SK-N-SH (cell line): Measurements from ENCODE around the gene PRIM1. TPM values are rescaled to one million over a fixed set of nuclear protein-coding genes. Genes with fewer than 3 reads are reported as not detected.

Experiments
- CTCF ChIA-PET: fragments of 300-600, 350-600 bp; formaldehyde crosslinking; extraction: SDS; loops from one replicate; lab custom pipeline; 2021; lab: Yijun Ruan, JAX
- POLR2A ChIA-PET: fragments of 350-600 bp; sonication (Branson Sonifier 250); formaldehyde crosslinking; extraction: SDS; loops from one replicate; lab custom pipeline; 2020; ENCODE audit warnings: antibody characterized with exemption, inconsistent platforms; lab: Yijun Ruan, JAX
- DNase-seq: peaks from one replicate; pipeline ENCODE4 v3.0.0; 2012
- H2AFZ ChIP-seq: fragments of 200-600 bp; sonication (generic); 2 replicates; pipeline ENCODE4 v1.8.1; 2016; ENCODE audit warnings: antibody characterized with exemption, mild to moderate bottlenecking, low read depth
- H3F3A ChIP-seq: fragments of 200-600 bp; sonication (generic); replicated peaks from 2 replicates; pipeline ENCODE3; 2016; ENCODE audit warnings: antibody characterized with exemption, mild to moderate bottlenecking; ENCODE audit not compliant: insufficient read depth
- H3K27ac ChIP-seq, 2 experiments: fragments of 200-500 bp in 1 of 2; fragments of 200-600 bp in 1 of 2; sonication (Bioruptor generic) in 1 of 2; sonication (generic), shearing (Covaris generic) in 1 of 2; 2 replicates each; pipeline versions ENCODE4 v1.5.1 to v1.6.1; 2014 to 2016; ENCODE audit warnings: low read depth in 2 of 2, inconsistent platforms in 1 of 2, low read length in 1 of 2, mild to moderate bottlenecking in 1 of 2, mixed read lengths in 1 of 2
- H3K27me3 ChIP-seq: fragments of 200-600 bp; sonication (generic), shearing (Covaris generic); 2 replicates; pipeline ENCODE4 v1.6.1; 2016; ENCODE audit warnings: mixed run types; ENCODE audit not compliant: insufficient read depth
- H3K36me3 ChIP-seq, 2 experiments: fragments of 200-500 bp in 1 of 2; fragments of 200-600 bp in 1 of 2; sonication (Bioruptor generic) in 1 of 2; sonication (generic) in 1 of 2; replicated peaks in 1 of 2; 2 replicates each; pipeline versions ENCODE3 to v1.5.1; 2014 to 2016; ENCODE audit warnings: low read length in 1 of 2, mild to moderate bottlenecking in 1 of 2; ENCODE audit not compliant: insufficient read depth in 2 of 2, control insufficient read depth in 1 of 2
- H3K4me1 ChIP-seq, 2 experiments: fragments of 200-500 bp in 1 of 2; fragments of 200-600 bp in 1 of 2; sonication (Bioruptor generic) in 1 of 2; sonication (generic), shearing (Covaris generic) in 1 of 2; 2 replicates each; pipeline versions ENCODE4 v1.5.1 to v1.6.1; 2014 to 2016; ENCODE audit warnings: low read depth in 1 of 2, low read length in 1 of 2, mixed run types in 1 of 2; ENCODE audit not compliant: insufficient read depth in 2 of 2, control insufficient read depth in 1 of 2
- H3K4me2 ChIP-seq: fragments of 200-600 bp; sonication (generic), shearing (Covaris generic); 2 replicates; pipeline ENCODE4 v1.6.1; 2017; ENCODE audit warnings: mixed run types
- H3K4me3 ChIP-seq, 2 experiments: fragments of 200-500 bp in 1 of 2; fragments of 200-600 bp in 1 of 2; sonication (Bioruptor generic) in 1 of 2; sonication (generic), shearing (Covaris generic) in 1 of 2; 2 replicates each; pipeline versions ENCODE4 v1.5.1 to v1.8.1; 2014 to 2016; ENCODE audit warnings: low read depth in 2 of 2, inconsistent platforms in 1 of 2, low read length in 1 of 2, mild to moderate bottlenecking in 1 of 2, mixed read lengths in 1 of 2, moderate library complexity in 1 of 2
- H3K79me2 ChIP-seq: fragments of 200-600 bp; sonication (generic); 2 replicates; pipeline ENCODE4 v1.8.1; 2017; ENCODE audit warnings: mild to moderate bottlenecking; ENCODE audit not compliant: insufficient read depth
- H3K9ac ChIP-seq: fragments of 200-600 bp; sonication (generic); 2 replicates; pipeline ENCODE4 v1.6.1; 2017; ENCODE audit warnings: mixed run types
- H3K9me2 ChIP-seq: fragments of 200-600 bp; sonication (generic); 2 replicates; pipeline ENCODE4 v1.6.1; 2017; ENCODE audit warnings: mixed run types
- H3K9me3 ChIP-seq: fragments of 200-600 bp; sonication (generic); 2 replicates; pipeline ENCODE4 v1.6.1; 2017; ENCODE audit warnings: mixed run types, mild to moderate bottlenecking, moderate library complexity
- H4K20me1 ChIP-seq: fragments of 200-600 bp; sonication (generic); 2 replicates; pipeline ENCODE4 v1.6.1; 2017; ENCODE audit warnings: mild to moderate bottlenecking, mixed run types; ENCODE audit not compliant: insufficient read depth
- EP300 ChIP-seq, 2 experiments: IDR thresholded peaks; 2 replicates each; pipeline versions ENCODE4 v1.4.0 to v1.6.1; 2012; ENCODE audit warnings: borderline replicate concordance in 1 of 2, low read depth in 1 of 2, low read length in 1 of 2
- EZH2phosphoT487 ChIP-seq: fragments of 200-600 bp; sonication (generic); IDR thresholded peaks from 2 replicates; pipeline ENCODE4 v1.6.1; 2017; ENCODE audit warnings: low read depth, mixed run types, mild to moderate bottlenecking, antibody characterized with exemption, moderate library complexity, borderline replicate concordance
- FOXJ3 ChIP-seq: sonication (generic); formaldehyde crosslinking; IDR thresholded peaks from 2 replicates; pipeline ENCODE4 v1.5.1; 2020; ENCODE audit warnings: mild to moderate bottlenecking, missing genetic modification reagents
- JUND ChIP-seq: IDR thresholded peaks from 2 replicates; pipeline ENCODE4 v1.4.0; 2012
- POLR2AphosphoS5 ChIP-seq: IDR thresholded peaks from 2 replicates; pipeline ENCODE4 v1.6.1; 2012; ENCODE audit warnings: low read depth, low read length
- RAD21 ChIP-seq: IDR thresholded peaks from 2 replicates; pipeline ENCODE4 v1.6.1; 2012; ENCODE audit warnings: mild to moderate bottlenecking, low read length
- RCOR1 ChIP-seq: fragments of 150-350 bp; IDR thresholded peaks from 2 replicates; pipeline ENCODE4 v1.6.1; 2017; ENCODE audit warnings: antibody characterized with exemption, low read length
- RFX5 ChIP-seq: IDR thresholded peaks from 2 replicates; pipeline ENCODE4 v1.6.1; 2012; ENCODE audit warnings: mild to moderate bottlenecking, improper control_type of control experiment, low read length
- RXRA ChIP-seq: IDR thresholded peaks from 2 replicates; pipeline ENCODE4 v1.4.0; 2012; ENCODE audit warnings: low read depth, mild to moderate bottlenecking, borderline replicate concordance
- SIN3A ChIP-seq: IDR thresholded peaks from 2 replicates; pipeline ENCODE4 v1.6.1; 2012; ENCODE audit warnings: low read depth, mild to moderate bottlenecking, low read length, moderate library complexity, borderline replicate concordance
- TAF1 ChIP-seq: IDR thresholded peaks from 2 replicates; pipeline ENCODE4 v1.6.1; 2012; ENCODE audit warnings: low read depth, mild to moderate bottlenecking, low read length, moderate library complexity, borderline replicate concordance
- TEAD4 ChIP-seq: IDR thresholded peaks from 2 replicates; pipeline ENCODE4 v1.4.0; 2012; ENCODE audit warnings: mild to moderate bottlenecking, borderline replicate concordance; ENCODE audit not compliant: insufficient read depth
- USF2 ChIP-seq: fragments of 150-350 bp; IDR thresholded peaks from 2 replicates; pipeline ENCODE4 v1.6.1; 2017; ENCODE audit warnings: antibody characterized with exemption, low read length, low read depth, borderline replicate concordance
- WGBS: methylation state at CpG from one replicate; pipeline ENCODE4 v1.1.6; 2017; ENCODE audit warnings: low lambda C conversion rate; 5-methylcytosine and 5-hydroxymethylcytosine counted together
- polyA plus RNA-seq, 3 experiments: library from polyadenylated mRNA; depleted of rRNA; stranded (reverse); fragments of >200 nt; gene quantifications; 2 replicates each; pipeline ENCODE4 v1.2.3, GENCODE V29; 2012
- TF ChIP-seq, protein P1 (sequence below): IDR thresholded peaks from 2 replicates; pipeline ENCODE4 v1.4.0; 2012; ENCODE audit warnings: low read depth, borderline replicate concordance
- TF ChIP-seq, protein P2 (sequence below): IDR thresholded peaks from 2 replicates; pipeline ENCODE4 v1.4.0; 2012; ENCODE audit warnings: low read depth
- TF ChIP-seq, protein P3 (sequence below): IDR thresholded peaks from 2 replicates; pipeline ENCODE4 v1.6.1; 2012; ENCODE audit warnings: mild to moderate bottlenecking, low read depth, low read length, moderate library complexity

The PRIM1 gene
- polyA plus RNA-seq, 1 of the 3 experiments (the other 2 are of a cell fraction) = 10.9 TPM

DNA sequence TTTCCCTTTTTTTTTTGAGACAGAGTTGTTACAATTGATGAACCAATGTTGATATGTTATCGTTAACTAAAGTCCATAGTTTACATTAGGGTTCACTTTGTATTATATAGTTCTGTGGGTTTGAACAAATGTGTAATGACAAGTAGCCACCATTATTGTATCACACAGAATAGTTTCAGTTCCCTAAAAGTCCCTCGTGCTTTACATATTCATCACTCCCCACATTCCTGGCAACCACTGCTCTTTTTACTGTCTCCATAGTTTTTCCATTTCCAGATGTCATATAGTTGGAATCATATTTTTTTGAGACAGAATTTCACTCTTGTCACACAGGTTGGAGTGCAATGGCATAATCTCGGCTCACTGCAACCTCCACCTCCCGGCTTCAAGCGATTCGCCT, 23.5 kb upstream of the PRIM1 start:
- Histone ChIP-seq H3K9me2 (no peaks in the 10 kb centered on the region), H3K27ac (no peak overlapping the region), H3F3A (no peaks in the 10 kb centered on the region), H3K36me3 (no peaks in the 10 kb centered on the region), H3K4me3 (no peak overlapping the region), H4K20me1 (no peaks in the 10 kb centered on the region), H2AFZ (no peak overlapping the region), H3K9me3 (no peaks in the 10 kb centered on the region), H3K79me2 (no peaks in the 10 kb centered on the region), H3K4me1 (no peaks in the 10 kb centered on the region), H3K4me2 (no peak overlapping the region), H3K27me3 (no peaks in the 10 kb centered on the region), H3K9ac (no peak overlapping the region)
- WGBS = 80% methylated on average over 6 of the region's 6 CpGs
- no peak for DNase-seq
- TF ChIP-seq, protein P1, sequence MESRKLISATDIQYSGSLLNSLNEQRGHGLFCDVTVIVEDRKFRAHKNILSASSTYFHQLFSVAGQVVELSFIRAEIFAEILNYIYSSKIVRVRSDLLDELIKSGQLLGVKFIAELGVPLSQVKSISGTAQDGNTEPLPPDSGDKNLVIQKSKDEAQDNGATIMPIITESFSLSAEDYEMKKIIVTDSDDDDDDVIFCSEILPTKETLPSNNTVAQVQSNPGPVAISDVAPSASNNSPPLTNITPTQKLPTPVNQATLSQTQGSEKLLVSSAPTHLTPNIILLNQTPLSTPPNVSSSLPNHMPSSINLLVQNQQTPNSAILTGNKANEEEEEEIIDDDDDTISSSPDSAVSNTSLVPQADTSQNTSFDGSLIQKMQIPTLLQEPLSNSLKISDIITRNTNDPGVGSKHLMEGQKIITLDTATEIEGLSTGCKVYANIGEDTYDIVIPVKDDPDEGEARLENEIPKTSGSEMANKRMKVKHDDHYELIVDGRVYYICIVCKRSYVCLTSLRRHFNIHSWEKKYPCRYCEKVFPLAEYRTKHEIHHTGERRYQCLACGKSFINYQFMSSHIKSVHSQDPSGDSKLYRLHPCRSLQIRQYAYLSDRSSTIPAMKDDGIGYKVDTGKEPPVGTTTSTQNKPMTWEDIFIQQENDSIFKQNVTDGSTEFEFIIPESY = no peak
- TF ChIP-seq, protein P2, sequence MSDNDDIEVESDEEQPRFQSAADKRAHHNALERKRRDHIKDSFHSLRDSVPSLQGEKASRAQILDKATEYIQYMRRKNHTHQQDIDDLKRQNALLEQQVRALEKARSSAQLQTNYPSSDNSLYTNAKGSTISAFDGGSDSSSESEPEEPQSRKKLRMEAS = no peak
- no peak for TF ChIP-seq POLR2AphosphoS5
- no peak for TF ChIP-seq EZH2phosphoT487
- TF ChIP-seq JUND = no peak
- no peak for TF ChIP-seq SIN3A
- no peak for TF ChIP-seq USF2
- TF ChIP-seq FOXJ3 (CRISPR knock-in tag) = no peak
- no peak for TF ChIP-seq TAF1
- ChIA-PET CTCF (interaction anchor here (1.0 kb wide), 1 partner anchor 212 kb away, joined by 3 read pairs; no protein-coding TSS in a partner anchor), POLR2A (no interaction called here)

- ChIA-PET POLR2A (no interaction called here), CTCF (no interaction called here)
- H3K27ac ChIP-seq = no peak overlapping the region
- TF ChIP-seq, protein P2 = no peak
- TF ChIP-seq RXRA (no peak), RCOR1 (no peak), TEAD4 (no peak), EP300 (IDR thresholded peaks at IDR 0.05; ENCODE audit: borderline replicate concordance in 1 of 2, low read depth in 1 of 2, low read length in 1 of 2) (no peak), RAD21 (no peak), RFX5 (no peak), FOXJ3 (CRISPR knock-in tag) (no peak), EZH2phosphoT487 (no peak), TAF1 (no peak), USF2 (no peak)
- TF ChIP-seq, protein P3, sequence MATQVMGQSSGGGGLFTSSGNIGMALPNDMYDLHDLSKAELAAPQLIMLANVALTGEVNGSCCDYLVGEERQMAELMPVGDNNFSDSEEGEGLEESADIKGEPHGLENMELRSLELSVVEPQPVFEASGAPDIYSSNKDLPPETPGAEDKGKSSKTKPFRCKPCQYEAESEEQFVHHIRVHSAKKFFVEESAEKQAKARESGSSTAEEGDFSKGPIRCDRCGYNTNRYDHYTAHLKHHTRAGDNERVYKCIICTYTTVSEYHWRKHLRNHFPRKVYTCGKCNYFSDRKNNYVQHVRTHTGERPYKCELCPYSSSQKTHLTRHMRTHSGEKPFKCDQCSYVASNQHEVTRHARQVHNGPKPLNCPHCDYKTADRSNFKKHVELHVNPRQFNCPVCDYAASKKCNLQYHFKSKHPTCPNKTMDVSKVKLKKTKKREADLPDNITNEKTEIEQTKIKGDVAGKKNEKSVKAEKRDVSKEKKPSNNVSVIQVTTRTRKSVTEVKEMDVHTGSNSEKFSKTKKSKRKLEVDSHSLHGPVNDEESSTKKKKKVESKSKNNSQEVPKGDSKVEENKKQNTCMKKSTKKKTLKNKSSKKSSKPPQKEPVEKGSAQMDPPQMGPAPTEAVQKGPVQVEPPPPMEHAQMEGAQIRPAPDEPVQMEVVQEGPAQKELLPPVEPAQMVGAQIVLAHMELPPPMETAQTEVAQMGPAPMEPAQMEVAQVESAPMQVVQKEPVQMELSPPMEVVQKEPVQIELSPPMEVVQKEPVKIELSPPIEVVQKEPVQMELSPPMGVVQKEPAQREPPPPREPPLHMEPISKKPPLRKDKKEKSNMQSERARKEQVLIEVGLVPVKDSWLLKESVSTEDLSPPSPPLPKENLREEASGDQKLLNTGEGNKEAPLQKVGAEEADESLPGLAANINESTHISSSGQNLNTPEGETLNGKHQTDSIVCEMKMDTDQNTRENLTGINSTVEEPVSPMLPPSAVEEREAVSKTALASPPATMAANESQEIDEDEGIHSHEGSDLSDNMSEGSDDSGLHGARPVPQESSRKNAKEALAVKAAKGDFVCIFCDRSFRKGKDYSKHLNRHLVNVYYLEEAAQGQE = no peak
Measured at GRCh38 chr12:56773113-56773512, 21.0 kb upstream of the PRIM1 start.

More at GRCh38 chr12:56773113-56773512, 21.0 kb upstream of the PRIM1 start:
- no peak overlapping the region for H2AFZ ChIP-seq
- H3K4me2 ChIP-seq = no peak overlapping the region
- H3K27me3 ChIP-seq = no peaks in the 10 kb centered on the region
- H3K9me2 ChIP-seq = no peaks in the 10 kb centered on the region
- H3K9me3 ChIP-seq = no peaks in the 10 kb centered on the region
- no peaks in the 10 kb centered on the region for H3K79me2 ChIP-seq
- H3K9ac ChIP-seq = no peak overlapping the region
- H3K36me3 ChIP-seq = no peaks in the 10 kb centered on the region
- 67% methylated on average over 2 of the region's 2 CpGs for WGBS
- H3K4me3 ChIP-seq = no peak overlapping the region
- no peaks in the 10 kb centered on the region for H3F3A ChIP-seq
- DNase-seq = no peak
- H3K4me1 ChIP-seq = no peaks in the 10 kb centered on the region
- no peaks in the 10 kb centered on the region for H4K20me1 ChIP-seq
